Stimulated activated CD4-positive, alpha-beta T cell treated with anti-CD3 and anti-CD28 coated beads, TNF-alpha, amount 100 ng/mL, for 48 hours (primary cell): ENCODE data around the gene BICD1.

ENCODE experiments used
- DNase-seq, 3 donors: peaks; one replicate each; pipeline ENCODE4 v3.0.0-alpha.2; 2020; ENCODE audit warnings: low read depth in 3 of 3

The BICD1 gene

GRCh38 chr12:32281098-32281497 lies 174.5 kb downstream of the BICD1 start:
- DNase-seq: no peak

GRCh38 chr12:32284561-32284960 lies 177.9 kb downstream of the BICD1 start:
- DNase-seq: no peak

GRCh38 chr12:32285021-32285420 lies 178.4 kb downstream of the BICD1 start:
- DNase-seq: no peak

GRCh38 chr12:32285489-32285888 lies 178.8 kb downstream of the BICD1 start:
- no peak for DNase-seq

GRCh38 chr12:32290411-32290810 lies 183.8 kb downstream of the BICD1 start:
- no peak for DNase-seq

GRCh38 chr12:32292151-32292550 lies 185.5 kb downstream of the BICD1 start:
- DNase-seq: no peak

GRCh38 chr12:32293808-32294419 lies 187.3 kb downstream of the BICD1 start:
- no peak for DNase-seq

- no peak for DNase-seq
These were observed 189.9 kb downstream of the BICD1 start for GRCh38 chr12:32296567-32296966.

- DNase-seq: no peak
These were observed 192.3 kb downstream of the BICD1 start for GRCh38 chr12:32298917-32299316.

GRCh38 chr12:32301216-32301615 lies 194.6 kb downstream of the BICD1 start:
- no peak for DNase-seq

GRCh38 chr12:32302218-32303173 lies 195.8 kb downstream of the BICD1 start:
- DNase-seq: no peak

GRCh38 chr12:32303174-32303549 lies 196.5 kb downstream of the BICD1 start:
- no peak for DNase-seq

GRCh38 chr12:32305163-32305562 lies 198.5 kb downstream of the BICD1 start:
- no peak for DNase-seq

GRCh38 chr12:32307326-32307725 lies 200.7 kb downstream of the BICD1 start:
- DNase-seq: no peak

GRCh38 chr12:32309811-32310736 lies 203.4 kb downstream of the BICD1 start:
- DNase-seq: no peak

GRCh38 chr12:32312049-32312670 lies 205.5 kb downstream of the BICD1 start:
- DNase-seq: no peak

GRCh38 chr12:32322354-32322753 lies 215.7 kb downstream of the BICD1 start:
- no peak for DNase-seq

- no peak for DNase-seq
These were observed 224.5 kb downstream of the BICD1 start for GRCh38 chr12:32331133-32331532.

GRCh38 chr12:32332446-32332845 lies 225.8 kb downstream of the BICD1 start:
- DNase-seq: no peak

- DNase-seq: no peak
These were observed 227.7 kb downstream of the BICD1 start for GRCh38 chr12:32334371-32334777.

GRCh38 chr12:32336261-32336660 lies 229.6 kb downstream of the BICD1 start:
- DNase-seq: no peak

GRCh38 chr12:32343496-32343895 lies 236.8 kb downstream of the BICD1 start:
- no peak for DNase-seq
